Activated naive CD8-positive, alpha-beta T cell (primary cell): ENCODE data around the gene DBR1.
"Not testable (repeated sequence)": the region's sequence is repeated elsewhere in the genome, so short reads cannot be mapped to it uniquely, and the experiment has no call there.

ENCODE experiments used
- H3K27ac Mint-ChIP-seq: one replicate; pipeline ENCODE4 v1.8.0; 2021; ENCODE audit warnings: mixed read lengths
- H3K27me3 Mint-ChIP-seq: one replicate; pipeline ENCODE4 v1.8.0; 2021; ENCODE audit warnings: mixed read lengths
- H3K36me3 Mint-ChIP-seq: one replicate; pipeline ENCODE4 v1.8.0; 2021; ENCODE audit warnings: mixed read lengths
- H3K4me1 Mint-ChIP-seq: one replicate; pipeline ENCODE4 v1.8.0; 2021; ENCODE audit warnings: low read depth, mixed read lengths
- H3K4me3 Mint-ChIP-seq: one replicate; pipeline ENCODE4 v1.8.0; 2021; ENCODE audit warnings: mild to moderate bottlenecking, mixed read lengths
- H3K9me3 Mint-ChIP-seq: one replicate; pipeline ENCODE4 v1.8.0; 2021; ENCODE audit warnings: low read depth, mixed read lengths

The DBR1 gene

DNA sequence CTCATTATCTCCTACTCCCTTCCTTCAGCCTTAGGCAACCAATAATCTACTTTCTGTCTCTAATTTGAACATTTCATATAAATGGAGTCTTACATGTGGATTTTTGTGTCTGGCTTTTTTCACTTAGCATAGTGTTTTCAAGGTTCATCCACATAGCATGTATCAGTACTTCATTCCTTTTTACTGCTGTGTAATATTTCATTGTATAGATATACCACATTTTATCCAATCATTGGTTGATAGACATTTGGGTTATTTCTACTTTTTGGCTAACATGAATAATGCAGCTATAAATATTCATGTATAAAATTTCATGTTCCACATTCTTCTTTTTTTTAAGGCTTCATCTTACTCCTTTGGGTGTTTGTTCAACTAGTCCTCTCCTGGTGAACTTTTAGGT, 20.2 kb downstream of the DBR1 start:
- peaks cover 2% of the 10 kb centered on the region for H3K36me3 Mint-ChIP-seq
- H3K9me3 Mint-ChIP-seq = peaks cover 10% of the 10 kb centered on the region
- H3K4me3 Mint-ChIP-seq = no peak overlapping the region
- H3K4me1 Mint-ChIP-seq = no peaks in the 10 kb centered on the region
- no peaks in the 10 kb centered on the region for H3K27me3 Mint-ChIP-seq
- H3K27ac Mint-ChIP-seq = no peak overlapping the region

DNA sequence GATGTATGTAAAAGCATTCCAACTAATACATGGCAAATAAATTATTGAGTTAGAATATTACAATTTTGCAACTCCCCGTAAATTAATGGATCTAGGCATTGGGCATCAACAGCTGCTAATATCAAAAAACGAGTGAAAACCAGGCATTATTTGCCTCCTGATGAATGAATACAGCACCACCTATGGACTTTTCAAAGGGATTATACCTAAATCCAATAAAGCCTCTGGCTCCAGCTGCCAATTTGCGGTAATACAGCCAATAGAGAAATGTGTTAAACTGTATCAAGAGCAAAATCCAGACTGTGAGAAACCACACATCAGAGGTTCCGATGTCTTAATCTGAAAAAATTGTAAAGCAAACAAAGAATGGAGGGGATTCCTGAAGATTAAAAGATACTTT, 26.2 kb downstream of the DBR1 start:
- H3K36me3 Mint-ChIP-seq = no peaks in the 10 kb centered on the region
- no peaks in the 10 kb centered on the region for H3K4me1 Mint-ChIP-seq
- H3K27me3 Mint-ChIP-seq = peaks cover 1% of the 10 kb centered on the region
- H3K4me3 Mint-ChIP-seq = no peak overlapping the region
- H3K9me3 Mint-ChIP-seq = peaks cover 2% of the 10 kb centered on the region
- no peak overlapping the region for H3K27ac Mint-ChIP-seq

DNA sequence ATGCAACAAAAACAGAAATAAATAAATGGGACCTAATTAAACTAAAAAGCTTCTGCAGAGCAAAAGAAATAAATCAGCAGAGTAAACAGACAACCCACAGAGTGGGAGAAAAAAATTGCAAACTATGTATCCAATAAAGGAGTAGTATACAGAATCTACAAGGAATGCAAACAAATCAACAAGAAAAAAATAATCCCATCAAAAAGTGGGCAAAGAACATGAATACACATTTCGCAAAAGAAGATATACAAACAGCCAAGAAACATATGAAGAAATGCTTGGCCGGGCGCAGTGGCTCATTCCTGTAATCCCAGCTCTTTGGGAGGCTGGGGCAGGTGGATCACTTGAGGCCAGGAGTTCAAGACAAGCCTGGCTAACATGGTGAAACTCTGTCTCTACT, 32.5 kb downstream of the DBR1 start:
- H3K27me3 Mint-ChIP-seq, H3K9me3 Mint-ChIP-seq, H3K27ac Mint-ChIP-seq, H3K4me1 Mint-ChIP-seq, H3K4me3 Mint-ChIP-seq, H3K36me3 Mint-ChIP-seq: not testable (repeated sequence)

DNA sequence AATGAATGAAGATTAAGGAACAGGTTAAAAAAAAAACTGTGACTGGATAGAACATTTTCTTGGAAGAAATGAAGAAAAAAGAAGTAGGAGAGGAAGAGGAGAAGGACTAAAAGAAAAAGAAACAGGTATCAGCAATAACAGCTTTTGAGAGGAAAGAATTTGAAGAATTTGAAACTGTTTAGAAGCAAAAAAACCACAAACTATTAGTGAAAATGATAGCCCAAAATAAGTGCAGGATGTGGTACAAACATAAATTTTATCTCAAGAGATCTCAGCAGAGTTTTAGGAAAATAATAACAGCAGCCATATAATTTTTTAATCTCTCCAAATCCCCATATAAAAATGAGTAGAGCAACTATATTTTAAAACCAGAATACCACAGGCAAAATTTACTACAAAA, 33.8 kb downstream of the DBR1 start:
- Mint-ChIP-seq H3K4me3 (no peak overlapping the region), H3K27me3 (peaks cover 3% of the 10 kb centered on the region), H3K36me3 (no peaks in the 10 kb centered on the region), H3K9me3 (no peaks in the 10 kb centered on the region), H3K27ac (no peak overlapping the region), H3K4me1 (no peaks in the 10 kb centered on the region)

DNA sequence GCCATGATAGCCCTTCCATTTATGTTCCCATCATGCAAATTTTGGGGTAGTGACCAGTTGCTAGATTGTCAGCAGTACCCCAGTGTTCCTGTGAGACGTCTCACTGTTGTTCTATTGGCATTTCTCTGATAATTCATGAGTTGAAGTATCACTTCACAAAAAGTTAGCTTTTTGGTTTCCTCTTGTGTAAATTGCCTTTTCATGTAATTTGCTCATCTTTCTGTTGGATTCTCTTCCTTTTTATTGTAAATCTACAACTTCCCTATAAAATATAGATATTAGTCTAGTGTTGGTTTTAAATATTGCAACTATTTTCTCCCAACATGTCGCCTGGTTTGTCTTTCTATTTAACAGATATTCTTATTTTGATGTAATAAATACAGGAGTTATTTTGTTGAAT, 35.0 kb downstream of the DBR1 start:
- Mint-ChIP-seq H3K36me3 (no peaks in the 10 kb centered on the region), H3K4me3 (no peak overlapping the region), H3K27ac (no peak overlapping the region), H3K27me3 (peaks cover 3% of the 10 kb centered on the region), H3K4me1 (no peaks in the 10 kb centered on the region), H3K9me3 (no peaks in the 10 kb centered on the region)

DNA sequence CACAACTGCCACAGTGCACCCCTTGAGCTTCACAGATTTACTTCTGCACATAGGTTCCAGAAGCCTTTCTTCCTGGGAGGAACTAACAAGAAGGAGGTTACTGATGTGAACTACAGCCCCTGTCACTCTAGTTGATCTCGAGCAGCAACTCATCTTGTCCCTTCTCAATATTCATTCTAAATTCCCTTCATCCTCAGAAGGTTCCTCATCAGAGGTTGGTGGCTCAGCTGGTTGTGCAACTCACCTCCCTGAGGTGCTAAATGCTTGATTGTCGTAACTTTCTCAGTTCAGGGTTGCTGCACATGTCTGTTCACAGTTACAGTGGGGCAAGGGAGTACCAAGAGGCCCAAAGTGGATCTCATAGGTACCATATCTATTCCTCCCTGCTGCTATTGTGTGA, 36.9 kb downstream of the DBR1 start:
- peaks cover 3% of the 10 kb centered on the region for H3K27me3 Mint-ChIP-seq
- no peak overlapping the region for H3K4me3 Mint-ChIP-seq
- H3K4me1 Mint-ChIP-seq = no peaks in the 10 kb centered on the region
- no peaks in the 10 kb centered on the region for H3K9me3 Mint-ChIP-seq
- no peak overlapping the region for H3K27ac Mint-ChIP-seq
- H3K36me3 Mint-ChIP-seq = no peaks in the 10 kb centered on the region

DNA sequence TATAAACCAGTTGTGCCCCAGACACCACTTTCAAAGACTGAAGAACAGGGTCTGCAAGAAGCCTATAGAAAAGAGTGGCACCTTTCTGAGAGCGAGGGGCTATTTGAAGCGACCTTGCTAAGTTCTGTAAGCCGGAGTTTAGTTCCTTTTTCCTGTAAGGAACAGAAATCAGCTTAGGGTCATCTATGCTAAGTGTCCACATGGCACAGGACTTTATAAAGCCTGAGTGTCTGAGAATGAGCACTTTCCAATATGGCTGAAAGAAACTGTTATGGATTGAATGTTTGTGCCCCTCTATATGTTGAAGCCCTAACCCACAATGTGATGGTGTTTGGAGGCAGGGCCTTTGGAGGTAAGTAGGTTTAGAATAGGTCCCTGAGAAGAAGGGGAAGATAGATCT, 38.5 kb downstream of the DBR1 start:
- no peaks in the 10 kb centered on the region for H3K9me3 Mint-ChIP-seq

DNA sequence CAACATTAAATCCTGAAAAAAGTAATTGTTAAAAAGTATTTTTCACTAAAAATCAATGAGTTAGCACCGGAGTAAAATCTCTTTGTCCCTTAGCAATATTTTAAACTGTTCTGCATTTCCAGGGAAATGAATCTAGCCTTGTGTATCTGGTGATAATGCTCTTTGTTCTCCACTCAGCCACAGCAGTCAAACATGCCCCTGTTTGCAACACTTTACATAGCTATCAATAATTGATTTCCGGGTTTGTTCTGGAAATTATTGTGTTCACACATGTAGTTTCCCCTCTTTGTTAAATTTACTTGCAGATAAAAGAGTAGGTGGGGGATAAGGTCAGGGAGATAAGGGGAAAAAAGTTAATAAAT, 38.9 kb downstream of the DBR1 start:
- Mint-ChIP-seq H3K4me3 (no peak overlapping the region), H3K9me3 (no peaks in the 10 kb centered on the region), H3K27ac (no peak overlapping the region), H3K4me1 (no peaks in the 10 kb centered on the region), H3K36me3 (no peaks in the 10 kb centered on the region), H3K27me3 (peaks cover 3% of the 10 kb centered on the region)

More for the DNA sequence above, 38.5 kb downstream of the DBR1 start:
- Mint-ChIP-seq H3K4me3 (no peak overlapping the region), H3K36me3 (no peaks in the 10 kb centered on the region), H3K4me1 (no peaks in the 10 kb centered on the region), H3K27ac (no peak overlapping the region), H3K27me3 (peaks cover 3% of the 10 kb centered on the region)

DNA sequence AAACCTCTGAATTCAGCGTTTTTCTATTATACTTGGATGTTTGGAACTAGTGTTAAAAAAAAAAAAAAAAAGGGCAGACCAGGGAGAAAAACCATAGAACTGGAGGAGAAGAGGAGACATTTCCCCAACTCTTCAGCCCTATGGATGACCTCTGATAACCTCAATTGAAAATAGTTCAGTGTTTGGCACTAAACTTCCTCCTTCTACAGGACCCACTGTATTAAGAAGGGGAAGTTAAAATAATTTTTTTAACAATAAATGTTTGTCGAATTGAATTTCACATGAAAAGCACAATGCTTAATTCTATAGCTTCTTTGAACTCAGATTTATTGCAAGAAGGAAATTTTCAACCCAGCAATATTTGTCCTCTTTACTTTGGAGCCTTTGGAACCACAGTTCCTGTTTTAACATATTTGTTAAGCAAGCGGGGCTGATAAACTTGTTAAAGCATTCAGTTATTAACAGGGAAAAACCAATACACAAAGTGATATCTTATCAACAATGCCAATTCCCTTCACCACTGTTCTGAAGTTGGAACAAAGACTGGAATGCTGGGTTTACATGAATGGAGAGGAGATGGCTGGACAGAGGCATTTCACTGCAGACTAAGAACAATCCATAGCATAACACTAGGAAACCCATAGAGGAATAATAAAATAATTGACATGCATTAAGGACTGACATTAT, 39.4 kb downstream of the DBR1 start:
- H3K9me3 Mint-ChIP-seq = no peaks in the 10 kb centered on the region
- H3K27ac Mint-ChIP-seq = no peak overlapping the region
- no peaks in the 10 kb centered on the region for H3K36me3 Mint-ChIP-seq
- peaks cover 2% of the 10 kb centered on the region for H3K27me3 Mint-ChIP-seq
- H3K4me3 Mint-ChIP-seq = no peak overlapping the region
- no peaks in the 10 kb centered on the region for H3K4me1 Mint-ChIP-seq

DNA sequence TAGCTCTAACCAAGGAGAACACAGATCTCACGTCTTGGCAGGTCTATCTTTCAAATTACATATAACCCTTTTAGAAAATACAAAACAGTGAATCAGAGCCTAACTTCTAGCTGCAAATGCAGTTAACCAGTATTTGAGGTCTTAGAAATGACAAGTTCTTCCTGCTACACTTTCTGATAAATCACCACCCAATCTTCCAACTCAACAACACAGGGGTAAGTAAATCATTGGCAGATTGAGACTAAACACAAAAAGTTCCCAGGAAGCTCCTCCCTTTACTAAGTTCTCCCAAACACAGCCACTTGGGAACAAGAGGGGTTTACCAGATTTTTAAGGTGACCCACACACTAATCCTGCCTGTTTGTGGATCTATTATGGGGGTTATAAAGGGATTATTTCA, 42.5 kb downstream of the DBR1 start, which contains the start of gene A4GNT:
TSS of gene A4GNT (minus strand) at position 152 of the 400 bp plus-strand sequence. CDS start 1,134 bp downstream, outside the sequence.
- Mint-ChIP-seq H3K4me3 (no peak within 1 kb of the TSS), H3K36me3 (no peaks in the 10 kb centered on the region), H3K27me3 (no peaks in the 10 kb centered on the region), H3K4me1 (no peaks in the 10 kb centered on the region), H3K9me3 (no peaks in the 10 kb centered on the region), H3K27ac (no peak within 1 kb of the TSS)

DNA sequence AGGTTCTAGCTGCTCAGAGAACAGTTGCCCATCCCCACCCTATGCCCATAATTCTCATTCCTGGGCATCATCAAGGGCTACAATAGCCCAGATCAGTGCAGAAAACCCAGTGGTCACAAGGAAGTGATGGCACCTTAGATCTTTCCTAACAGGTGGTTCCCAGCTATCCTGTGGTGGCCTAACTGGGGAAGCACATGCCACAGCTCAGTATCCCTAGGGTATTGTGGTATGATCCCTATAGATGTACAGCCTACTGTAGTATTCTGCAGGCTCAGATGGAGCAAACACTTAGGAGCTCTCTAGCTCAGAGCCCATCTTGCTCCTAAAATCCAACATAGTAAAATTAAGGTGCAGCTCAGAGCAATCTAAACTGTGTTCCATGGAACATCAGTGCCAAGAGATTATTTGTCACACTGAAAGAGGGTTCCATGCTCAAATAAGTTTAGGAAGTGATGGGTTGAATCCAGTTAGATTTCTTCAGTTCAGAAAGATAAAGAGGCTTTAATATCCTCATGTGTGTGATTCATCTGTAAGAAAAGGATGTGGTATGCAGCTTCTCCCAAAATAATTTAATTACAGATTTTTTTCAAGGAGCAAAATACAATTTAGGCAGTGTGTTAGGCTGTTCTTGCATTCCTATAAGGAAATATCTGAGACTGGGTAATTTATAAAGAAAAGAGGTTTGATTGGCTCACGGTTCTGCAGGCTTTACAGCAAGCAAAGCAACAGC, 46.9 kb downstream of the DBR1 start:
- H3K27ac Mint-ChIP-seq = no peak overlapping the region
- H3K4me1 Mint-ChIP-seq = no peaks in the 10 kb centered on the region
- peaks cover 2% of the 10 kb centered on the region for H3K27me3 Mint-ChIP-seq
- no peak overlapping the region for H3K4me3 Mint-ChIP-seq
- no peaks in the 10 kb centered on the region for H3K36me3 Mint-ChIP-seq
- H3K9me3 Mint-ChIP-seq = no peaks in the 10 kb centered on the region

DNA sequence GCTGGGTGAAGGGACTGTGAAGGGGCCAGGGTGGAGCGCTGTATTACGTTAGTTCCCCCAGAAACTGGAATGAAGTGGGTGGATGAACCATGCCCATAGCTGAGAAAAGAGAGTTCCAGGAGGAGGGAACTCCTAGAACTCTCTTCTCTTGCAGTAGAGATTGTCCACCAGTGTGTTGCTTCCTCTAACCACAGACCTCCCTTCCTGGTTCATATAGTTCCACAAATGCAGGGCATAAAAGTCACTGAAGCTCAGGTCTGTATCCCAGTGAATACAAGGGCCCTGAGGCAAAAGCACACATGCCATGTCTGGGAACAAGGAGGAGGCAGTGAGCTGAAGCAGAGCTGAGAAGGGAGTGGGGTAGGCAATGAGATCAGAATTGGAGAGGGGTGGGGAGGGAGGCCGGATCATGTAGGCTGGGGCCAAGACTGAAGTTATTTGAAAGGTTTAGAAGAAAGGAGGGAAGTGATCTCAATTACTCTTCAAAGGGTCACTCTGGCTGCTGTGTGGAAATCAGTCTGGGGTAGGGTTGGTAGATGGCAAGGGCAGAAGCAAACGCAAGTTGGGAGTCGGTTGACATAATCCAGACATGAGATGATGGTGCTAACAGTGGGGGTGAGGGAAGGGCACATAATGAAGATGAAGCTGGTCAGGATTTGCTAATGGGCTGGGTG, 49.0 kb downstream of the DBR1 start:
- H3K9me3 Mint-ChIP-seq = no peaks in the 10 kb centered on the region
- no peak overlapping the region for H3K4me3 Mint-ChIP-seq
- H3K4me1 Mint-ChIP-seq = no peaks in the 10 kb centered on the region
- H3K27ac Mint-ChIP-seq = no peak overlapping the region
- H3K27me3 Mint-ChIP-seq = peaks cover 2% of the 10 kb centered on the region
- no peaks in the 10 kb centered on the region for H3K36me3 Mint-ChIP-seq

DNA sequence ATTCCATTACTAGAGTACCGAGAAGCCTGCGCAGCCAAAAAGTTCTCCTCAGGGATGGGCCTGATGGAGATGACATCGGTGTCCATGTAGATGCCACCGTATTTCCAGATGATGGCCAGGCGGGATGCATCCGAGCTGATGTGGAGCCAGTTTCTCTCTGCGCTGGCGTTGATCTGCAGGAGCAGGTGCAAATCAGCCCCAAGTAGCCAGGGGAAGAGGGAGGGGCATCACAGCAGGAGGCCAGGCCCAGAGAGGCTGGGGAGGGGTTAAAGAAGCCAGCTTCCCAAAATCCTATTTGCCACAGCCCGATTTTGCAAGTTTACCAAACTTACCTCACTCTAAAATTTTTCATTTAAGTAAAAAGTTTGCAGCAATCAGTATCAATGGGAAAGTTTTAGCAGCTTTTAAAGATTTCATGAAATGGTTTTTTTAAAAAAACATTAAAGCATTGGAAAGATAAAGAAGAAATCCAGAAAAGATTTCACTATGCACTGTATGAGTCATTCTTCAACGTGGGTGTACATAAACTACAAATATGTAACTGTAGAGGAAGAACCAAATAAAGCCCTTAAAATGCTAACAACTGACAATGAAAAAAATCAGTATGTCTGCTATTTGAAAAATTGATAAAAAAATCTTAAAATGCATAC, 49.9 kb downstream of the DBR1 start:
- H3K4me1 Mint-ChIP-seq = no peaks in the 10 kb centered on the region
- no peaks in the 10 kb centered on the region for H3K36me3 Mint-ChIP-seq
- H3K27me3 Mint-ChIP-seq = peaks cover 2% of the 10 kb centered on the region
- no peak overlapping the region for H3K4me3 Mint-ChIP-seq
- H3K27ac Mint-ChIP-seq = no peak overlapping the region
- no peaks in the 10 kb centered on the region for H3K9me3 Mint-ChIP-seq

DNA sequence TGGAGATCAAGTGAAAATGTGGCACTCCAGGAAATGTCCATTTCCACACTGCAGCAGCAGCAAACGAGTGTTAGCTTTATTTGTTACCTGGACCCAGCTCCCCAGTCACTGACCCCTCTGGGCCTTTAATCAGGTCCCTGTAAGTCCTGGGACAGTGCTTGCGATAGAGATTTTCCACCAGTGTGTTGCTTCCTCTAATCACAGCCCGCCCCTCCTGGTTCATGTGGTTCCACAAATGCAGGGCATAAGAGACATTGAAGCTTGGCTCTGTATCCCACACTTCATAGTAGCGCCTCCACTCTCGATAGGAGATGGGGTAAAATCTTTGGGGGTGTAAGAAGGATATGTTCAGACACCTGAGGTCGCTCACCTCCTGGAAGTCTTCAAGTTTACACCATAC, 50.5 kb downstream of the DBR1 start:
- Mint-ChIP-seq H3K9me3 (no peaks in the 10 kb centered on the region), H3K4me1 (no peaks in the 10 kb centered on the region), H3K4me3 (no peak overlapping the region), H3K36me3 (no peaks in the 10 kb centered on the region), H3K27ac (no peak overlapping the region), H3K27me3 (peaks cover 2% of the 10 kb centered on the region)

DNA sequence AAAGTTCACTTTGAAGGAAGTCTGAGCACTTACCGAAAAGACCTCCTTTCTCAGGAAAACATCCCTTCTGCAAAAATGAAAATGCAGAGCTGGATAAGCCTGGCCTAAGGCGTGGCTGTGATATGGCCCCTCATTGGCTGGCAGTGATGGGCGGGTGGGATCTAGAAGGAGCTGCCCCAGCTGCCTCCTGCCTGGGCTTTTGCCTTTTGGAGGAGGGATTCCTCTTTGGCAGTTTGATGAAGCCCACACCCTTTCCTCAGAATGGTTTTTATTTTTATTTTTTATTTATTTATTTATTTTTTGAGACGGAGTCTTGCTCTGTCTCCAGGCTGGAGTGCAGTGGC, 55.3 kb downstream of the DBR1 start:
- H3K27me3 Mint-ChIP-seq = peaks cover 14% of the 10 kb centered on the region
- peaks cover 2% of the 10 kb centered on the region for H3K36me3 Mint-ChIP-seq
- no peak overlapping the region for H3K27ac Mint-ChIP-seq
- no peak overlapping the region for H3K4me3 Mint-ChIP-seq
- no peaks in the 10 kb centered on the region for H3K9me3 Mint-ChIP-seq
- H3K4me1 Mint-ChIP-seq = peaks cover 7% of the 10 kb centered on the region
